Aorta (tissue), 5 donors: ENCODE data around the gene PPIP5K2. TPM values are rescaled to one million over a fixed set of nuclear protein-coding genes. Genes with fewer than 3 reads are reported as not detected.
A peak's percentile ranks its signal among the peaks of the same experiment; 100 is the strongest.

ENCODE experiments used
- ATAC-seq: fragments of 200-7000 bp; cut with Tn5 transposase; one replicate; pipeline ENCODE4 v1.9.1; 2022; ENCODE audit warnings: moderate library complexity; ENCODE audit not compliant: low FRiP score
- DNase-seq, 2 donors: peaks; one replicate each; pipeline ENCODE4 v3.0.0-alpha.2; 2020
- H3K27ac ChIP-seq, 2 donors: one replicate each; pipeline ENCODE4 v1.5.1; 2013; ENCODE audit warnings: low read length in 2 of 2, mild to moderate bottlenecking in 2 of 2, moderate library complexity in 2 of 2, control low read depth in 1 of 2, inconsistent platforms in 1 of 2, low read depth in 1 of 2
- H3K27me3 ChIP-seq, 2 donors: one replicate each; pipeline ENCODE4 v1.6.1; 2013; ENCODE audit warnings: control low read depth in 1 of 2, low read length in 1 of 2, mild to moderate bottlenecking in 1 of 2, moderate library complexity in 1 of 2; ENCODE audit not compliant: insufficient read depth in 2 of 2, control insufficient read depth in 1 of 2
- H3K36me3 ChIP-seq, 2 donors: one replicate each; pipeline ENCODE4 v1.6.1; 2013; ENCODE audit warnings: control low read depth in 1 of 2, low read length in 1 of 2, mild to moderate bottlenecking in 1 of 2; ENCODE audit not compliant: insufficient read depth in 2 of 2, control insufficient read depth in 1 of 2
- H3K4me1 ChIP-seq, 2 donors: one replicate each; pipeline ENCODE4 v1.6.1; 2013; ENCODE audit warnings: low read length in 2 of 2, control low read depth in 1 of 2, mild to moderate bottlenecking in 1 of 2, moderate library complexity in 1 of 2; ENCODE audit not compliant: insufficient read depth in 2 of 2, control insufficient read depth in 1 of 2
- H3K4me3 ChIP-seq, 2 donors: one replicate each; pipeline ENCODE4 v1.5.1; 2013; ENCODE audit warnings: low read length in 2 of 2, control low read depth in 1 of 2, mild to moderate bottlenecking in 1 of 2
- H3K9me3 ChIP-seq: one replicate; pipeline ENCODE4 v1.6.1; 2013; ENCODE audit warnings: mild to moderate bottlenecking, low read length; ENCODE audit not compliant: control insufficient read depth
- WGBS, 2 donors: extraction: QIAGEN DNeasy Blood & Tissue Kit; methylation state at CpG; one replicate each; pipeline ENCODE4 v1.1.7; 2013; 5-methylcytosine and 5-hydroxymethylcytosine counted together
- intact Hi-C, 2 donors: fragments of 100-400 bp; cut with DNase I; formaldehyde crosslinking; loops; one replicate each; pipeline versions ENCODE4 v1.14.2 to v1.15.0; 2022
- polyA plus RNA-seq, 2 donors: library from polyadenylated mRNA; stranded (reverse); fragments of 200-250 nt; gene quantifications; one replicate each; pipeline ENCODE4 v1.2.3, GENCODE V29; 2013
- total RNA-seq, 2 donors: library from RNA; stranded (reverse); fragmentation: NEBNext Ultra II Directional; extraction: Animal tissue kit (Norgen Biotek cat#: 25700); gene quantifications; one replicate each; pipeline ENCODE4 v1.2.1, GENCODE V29; 2021
- donor health status: healthy with polysubstance abuse.
- donor health status: Bipolar disorder and iron deficiency.
- donor health status: DM: no; HTN: no; CAD: no.
- donor health status: DM: no; HTN: no; CAD: no.
- donor health status: DM: yes; HTN: yes; CAD: no.

PPIP5K2 gene
- total and polyA plus RNA-seq, 4 donors = 17.9 to 79.4 (median 61.3) TPM

DNA sequence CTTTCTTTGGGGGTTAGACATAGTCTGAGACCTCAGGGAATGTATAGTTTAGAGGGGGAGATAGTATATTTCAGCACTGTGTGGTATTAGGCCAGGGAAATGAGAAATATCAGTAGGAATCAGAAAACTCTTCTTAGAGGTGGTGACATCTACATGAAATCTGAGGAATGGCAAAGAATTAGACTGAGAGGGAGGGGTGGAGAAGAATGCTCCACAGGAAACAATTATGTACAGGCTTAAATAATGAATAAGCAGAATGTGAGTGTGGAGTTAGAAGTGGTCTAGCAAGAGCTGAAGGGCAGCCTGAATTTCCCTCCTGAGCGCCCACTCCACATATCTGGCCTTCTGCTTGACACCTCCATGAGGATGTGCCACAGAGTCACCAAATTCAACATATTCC is 134.8 kb downstream of the PPIP5K2 start:
- H3K27me3 ChIP-seq = peaks cover 0 to 1% of the 10 kb centered on the region in 2 donors
- H3K9me3 ChIP-seq = no peaks in the 10 kb centered on the region
- H3K27ac ChIP-seq = no peak overlapping the region
- WGBS, 2 donors = 0 to 98% methylated on average over 1 of the region's 1 CpG
- DNase-seq = no peak
- no peaks in the 10 kb centered on the region for H3K4me1 ChIP-seq
- no peaks in the 10 kb centered on the region for H3K36me3 ChIP-seq
- no peak for ATAC-seq
- H3K4me3 ChIP-seq = no peak overlapping the region
- intact Hi-C loops = loop anchor here in 1 of 2 donors (5.0 kb wide), 1 partner anchor 197 kb away; no protein-coding TSS in a partner anchor

DNA sequence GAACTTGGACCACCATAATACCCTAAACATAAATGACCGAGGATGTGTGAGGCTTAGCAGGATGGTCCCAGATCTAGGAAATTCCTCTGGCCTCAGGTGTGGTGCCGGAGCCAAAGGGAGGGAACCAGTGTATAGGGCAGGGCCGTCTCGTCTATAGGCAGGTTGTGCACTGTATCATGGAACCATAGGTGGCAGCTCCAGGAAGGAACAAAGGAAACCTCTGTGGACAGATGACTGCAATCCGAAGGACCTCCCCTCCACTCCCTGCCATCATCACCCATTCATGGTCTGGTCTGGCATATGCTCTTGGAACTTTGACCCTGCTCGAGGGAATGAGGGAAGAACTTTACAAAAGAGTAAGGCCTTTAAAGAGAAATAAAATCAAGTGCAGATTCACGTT is 135.6 kb downstream of the PPIP5K2 start:
- Histone ChIP-seq H3K27me3 (peaks cover 0 to 1% of the 10 kb centered on the region in 2 donors), H3K4me1 (no peaks in the 10 kb centered on the region), H3K4me3 (no peak overlapping the region), H3K9me3 (no peaks in the 10 kb centered on the region), H3K36me3 (no peaks in the 10 kb centered on the region), H3K27ac (no peak overlapping the region)
- DNase-seq (no peak), ATAC-seq (no peak)
- intact Hi-C loops = loop anchor here in 1 of 2 donors (5.0 kb wide), 1 partner anchor 197 kb away; no protein-coding TSS in a partner anchor
- WGBS, 2 donors = 94 to 96% methylated on average over 7 of the region's 7 CpGs

DNA sequence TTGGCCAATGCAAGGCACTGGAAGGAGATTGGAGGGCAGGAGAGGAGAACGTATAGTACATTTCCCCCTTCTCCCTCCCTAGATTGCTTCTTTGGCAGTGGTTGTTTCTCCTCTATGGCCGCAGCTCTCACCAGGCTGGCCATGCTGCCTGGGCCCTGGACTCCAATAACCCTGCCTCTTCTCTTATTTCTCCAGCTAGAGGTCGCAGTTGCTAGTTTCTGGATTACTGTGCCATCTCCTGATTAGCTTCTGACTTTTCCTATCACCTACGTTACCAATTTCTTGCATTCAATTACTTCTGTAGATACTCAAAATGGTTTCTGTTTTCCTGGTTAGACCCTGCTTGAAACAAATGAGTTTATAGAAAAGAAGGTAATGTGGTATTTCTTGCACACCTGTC is 136.1 kb downstream of the PPIP5K2 start:
- 81 to 82% methylated on average over 4 of the region's 4 CpGs for WGBS, 2 donors
- H3K27ac ChIP-seq = no peak overlapping the region
- no peak for ATAC-seq
- no peak overlapping the region for H3K4me3 ChIP-seq
- H3K9me3 ChIP-seq = no peaks in the 10 kb centered on the region
- no peaks in the 10 kb centered on the region for H3K36me3 ChIP-seq
- DNase-seq = no peak
- H3K4me1 ChIP-seq = no peaks in the 10 kb centered on the region
- intact Hi-C loops = loop anchor here in 1 of 2 donors (5.0 kb wide), 1 partner anchor 196 kb away; no protein-coding TSS in a partner anchor
- H3K27me3 ChIP-seq = peaks cover 0 to 1% of the 10 kb centered on the region in 2 donors

DNA sequence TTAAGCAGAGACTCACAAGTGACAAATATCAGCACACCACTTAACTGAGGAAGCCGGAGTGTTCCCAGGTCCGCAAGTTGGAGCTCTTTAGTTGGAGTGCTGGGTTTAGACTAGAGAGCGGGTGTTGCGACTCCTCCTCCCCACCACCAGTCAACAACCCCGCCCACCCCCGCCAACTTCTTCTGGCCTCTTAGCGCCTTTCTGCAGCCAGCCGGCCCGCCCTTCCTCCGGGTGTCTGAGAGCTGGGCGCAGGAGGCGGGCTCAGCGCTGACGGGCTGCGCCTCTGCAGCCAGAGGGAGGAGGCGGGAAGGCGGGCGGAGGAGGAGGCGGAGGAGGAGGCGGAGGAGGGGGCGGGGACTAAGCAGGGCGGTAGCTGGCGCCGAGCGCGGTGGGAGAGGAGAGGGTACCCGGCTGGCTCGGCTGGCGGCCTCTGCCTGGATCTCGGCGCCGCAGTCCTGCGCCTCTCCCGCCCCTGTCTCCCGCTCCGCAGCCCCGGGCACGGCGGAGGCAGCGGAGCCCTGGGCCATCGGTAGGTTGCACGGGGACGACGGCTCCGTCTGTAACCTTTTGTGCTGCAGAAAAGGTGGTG is 138.4 kb downstream of the PPIP5K2 start, which contains the start of gene MACIR:
Gene MACIR (plus strand): TSS at position 396 of the 589 bp plus-strand sequence. CDS start 17,157 bp downstream, outside the sequence.
- no peaks in the 10 kb centered on the region for H3K36me3 ChIP-seq
- no peaks in the 10 kb centered on the region for H3K9me3 ChIP-seq
- DNase-seq = peak; percentile 99
- H3K27me3 ChIP-seq = no peaks in the 10 kb centered on the region
- no peaks in the 10 kb centered on the region for H3K4me1 ChIP-seq
- intact Hi-C loops = loop anchor here in 1 of 2 donors (5.0 kb wide), 1 partner anchor 194 kb away; no protein-coding TSS in a partner anchor
- peak within 1 kb of the TSS; percentile 68 to 80 for H3K4me3 ChIP-seq
- ATAC-seq = peak; percentile 98
- WGBS, 2 donors = 0 to 1% methylated on average over 23 to 45 of the region's 45 CpGs
- peak within 1 kb of the TSS in 1 of 2 donors; percentile 60 for H3K27ac ChIP-seq

DNA sequence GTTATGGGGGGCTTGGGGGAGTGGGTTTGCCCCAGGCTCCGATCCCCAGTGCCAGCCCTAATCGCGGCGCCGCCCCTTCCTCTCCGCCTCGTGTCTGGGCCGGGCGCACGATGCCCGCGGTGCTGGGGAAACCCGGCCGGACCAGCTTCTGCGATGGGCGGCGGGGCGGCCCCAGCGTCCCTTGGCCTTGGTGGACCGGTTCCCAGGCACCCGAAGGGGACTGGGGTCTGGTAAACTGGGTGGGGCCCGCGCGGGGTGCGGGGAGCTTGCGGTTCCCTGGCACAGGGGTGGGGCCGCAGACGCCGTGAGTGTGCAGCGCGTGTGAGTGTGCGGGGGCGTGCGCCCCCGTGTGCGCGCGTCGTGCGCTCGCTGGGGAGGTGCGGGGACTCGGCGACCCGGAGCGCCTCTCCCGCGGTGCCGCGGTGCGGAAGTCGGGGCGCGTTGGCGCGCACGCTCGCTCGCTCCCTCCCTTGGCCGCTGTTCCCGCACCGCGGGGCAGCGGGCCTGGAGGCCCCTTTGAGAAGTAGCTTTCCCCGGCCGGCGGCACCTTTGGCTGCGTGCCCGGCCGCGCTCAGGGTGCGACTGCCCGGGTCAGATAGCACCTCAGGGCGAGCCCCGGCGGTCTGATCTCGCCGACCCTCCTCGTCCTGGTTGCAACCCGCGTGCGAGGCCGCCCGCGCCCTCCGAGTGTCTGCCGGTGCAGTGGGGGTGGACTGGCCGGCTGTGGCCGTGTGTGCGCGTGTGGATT is 139.0 kb downstream of the PPIP5K2 start:
- DNase-seq (peak; percentile 70 to 86), ATAC-seq (peak; percentile 71)
- 0% methylated on average over 72 to 91 of the region's 91 CpGs for WGBS, 2 donors
- H3K4me3 ChIP-seq = peak overlapping the region; percentile 68 to 80
- no peaks in the 10 kb centered on the region for H3K27me3 ChIP-seq
- no peaks in the 10 kb centered on the region for H3K4me1 ChIP-seq
- H3K36me3 ChIP-seq = no peaks in the 10 kb centered on the region
- intact Hi-C loops = loop anchor here in 1 of 2 donors (5.0 kb wide), 1 partner anchor 193 kb away; no protein-coding TSS in a partner anchor
- peak overlapping the region in 1 of 2 donors; percentile 60 for H3K27ac ChIP-seq
- H3K9me3 ChIP-seq = no peaks in the 10 kb centered on the region

DNA sequence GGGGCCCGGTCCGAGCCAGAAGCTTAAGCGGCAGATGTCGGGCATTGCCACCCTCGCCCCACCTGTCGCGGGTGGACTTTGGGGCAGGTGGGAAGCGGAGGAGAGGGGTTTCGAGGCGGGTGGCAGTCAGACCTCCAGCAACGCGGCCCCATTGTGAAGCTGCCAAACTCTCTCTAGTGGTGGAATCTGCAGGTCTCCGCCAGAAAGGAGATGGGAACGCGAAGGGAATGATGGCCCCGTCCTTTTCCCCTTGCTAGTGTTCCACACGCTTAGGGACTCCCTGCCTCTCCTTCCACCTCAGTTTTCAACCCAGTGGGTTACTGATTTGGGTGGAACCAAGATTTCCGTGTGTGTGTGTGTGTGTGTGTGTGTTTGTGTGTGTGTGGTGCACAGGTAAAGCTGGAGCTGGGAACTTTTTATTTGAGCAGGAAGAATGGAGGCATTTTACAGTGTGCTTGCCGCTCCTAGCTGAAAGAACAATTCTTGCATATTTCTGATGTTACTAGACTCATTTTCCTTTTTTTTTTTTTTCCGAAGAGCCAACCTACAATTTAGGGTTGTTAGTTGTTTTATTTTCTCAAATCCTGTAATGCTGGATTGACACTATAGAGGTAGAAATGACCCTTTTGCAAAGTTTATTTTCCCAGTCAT is 139.7 kb downstream of the PPIP5K2 start:
- peak; percentile 30 for ATAC-seq
- Histone ChIP-seq H3K9me3 (no peaks in the 10 kb centered on the region), H3K36me3 (no peaks in the 10 kb centered on the region), H3K27me3 (no peaks in the 10 kb centered on the region), H3K4me1 (no peaks in the 10 kb centered on the region), H3K4me3 (peak overlapping the region; percentile 68 to 80), H3K27ac (no peak overlapping the region)
- WGBS, 2 donors = 1 to 3% methylated on average over 19 to 20 of the region's 20 CpGs
- intact Hi-C loops = loop anchor here in 1 of 2 donors (5.0 kb wide), 1 partner anchor 192 kb away; no protein-coding TSS in a partner anchor
- DNase-seq = peak in 1 of 2 donors; percentile 56

DNA sequence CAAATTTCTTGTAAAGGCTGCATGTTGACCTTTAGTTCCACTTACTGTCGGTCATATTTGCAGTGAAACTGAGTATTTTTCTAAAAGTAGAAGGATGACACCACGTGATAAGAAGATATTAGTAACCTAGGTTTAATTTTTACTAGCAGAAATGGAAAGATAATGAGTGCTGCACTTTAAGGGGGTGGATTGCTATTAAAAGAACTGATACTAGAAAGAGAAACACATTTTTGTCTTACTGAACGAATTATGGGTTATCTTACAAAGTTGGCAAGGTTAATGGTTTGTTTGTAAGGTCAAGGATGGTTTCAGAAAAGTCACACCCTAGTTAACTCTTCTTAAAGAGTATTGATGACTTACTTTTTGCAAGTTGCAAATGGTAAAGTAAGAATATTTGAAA is 140.8 kb downstream of the PPIP5K2 start:
- WGBS, 2 donors = 62 to 74% methylated on average over 3 of the region's 3 CpGs
- DNase-seq (no peak), ATAC-seq (no peak)
- Histone ChIP-seq H3K36me3 (no peaks in the 10 kb centered on the region), H3K9me3 (no peaks in the 10 kb centered on the region), H3K4me3 (no peak overlapping the region), H3K27ac (no peak overlapping the region), H3K27me3 (no peaks in the 10 kb centered on the region), H3K4me1 (no peaks in the 10 kb centered on the region)
- intact Hi-C loops = no loop called here
